ENCODE measurements around the gene CCDC33.

- no peak for TF ChIP-seq ZNF565 (CRISPR knock-in tag; conservative IDR thresholded peaks at IDR 0.05; ENCODE audit: low read depth)
- TF ChIP-seq PATZ1 (CRISPR knock-in tag; IDR thresholded peaks at IDR 0.05; ENCODE audit: borderline replicate concordance): no peak
- TF ChIP-seq ESRRG (CRISPR knock-in tag; IDR thresholded peaks at IDR 0.05): no peak
- TF ChIP-seq OSR1 (CRISPR knock-in tag; IDR thresholded peaks at IDR 0.05): no peak
- TF ChIP-seq BACH2 (CRISPR knock-in tag; IDR thresholded peaks at IDR 0.05; ENCODE audit: borderline replicate concordance): no peak
- TF ChIP-seq TOX (CRISPR knock-in tag; IDR thresholded peaks at IDR 0.05; ENCODE audit: borderline replicate concordance): no peak
- no peak for TF ChIP-seq PPARA (CRISPR knock-in tag; IDR thresholded peaks at IDR 0.05; ENCODE audit: borderline replicate concordance)
- TF ChIP-seq ZNF70 (CRISPR knock-in tag; IDR thresholded peaks at IDR 0.05): no peak
- TF ChIP-seq CSDC2 (CRISPR knock-in tag; IDR thresholded peaks at IDR 0.05): no peak
- no peak for TF ChIP-seq SNAI2 (CRISPR knock-in tag; IDR thresholded peaks at IDR 0.05)
- TF ChIP-seq GLIS3 (CRISPR knock-in tag; IDR thresholded peaks at IDR 0.05): no peak
- no peak for TF ChIP-seq RARB (CRISPR knock-in tag; IDR thresholded peaks at IDR 0.05)
- no peak for TF ChIP-seq ZFP30 (CRISPR knock-in tag; IDR thresholded peaks at IDR 0.05)
These were observed 75.8 kb downstream of the CCDC33 start for GRCh38 chr15:74311734-74312444.

Data from SK-N-SH treated with all-trans-retinoic acid at 6 μM for 48 hours (cell line).